ENCODE measurements around the gene OS9.
A peak's percentile ranks its signal among the peaks of the same experiment; 100 is the strongest.

Gene OS9

DNA sequence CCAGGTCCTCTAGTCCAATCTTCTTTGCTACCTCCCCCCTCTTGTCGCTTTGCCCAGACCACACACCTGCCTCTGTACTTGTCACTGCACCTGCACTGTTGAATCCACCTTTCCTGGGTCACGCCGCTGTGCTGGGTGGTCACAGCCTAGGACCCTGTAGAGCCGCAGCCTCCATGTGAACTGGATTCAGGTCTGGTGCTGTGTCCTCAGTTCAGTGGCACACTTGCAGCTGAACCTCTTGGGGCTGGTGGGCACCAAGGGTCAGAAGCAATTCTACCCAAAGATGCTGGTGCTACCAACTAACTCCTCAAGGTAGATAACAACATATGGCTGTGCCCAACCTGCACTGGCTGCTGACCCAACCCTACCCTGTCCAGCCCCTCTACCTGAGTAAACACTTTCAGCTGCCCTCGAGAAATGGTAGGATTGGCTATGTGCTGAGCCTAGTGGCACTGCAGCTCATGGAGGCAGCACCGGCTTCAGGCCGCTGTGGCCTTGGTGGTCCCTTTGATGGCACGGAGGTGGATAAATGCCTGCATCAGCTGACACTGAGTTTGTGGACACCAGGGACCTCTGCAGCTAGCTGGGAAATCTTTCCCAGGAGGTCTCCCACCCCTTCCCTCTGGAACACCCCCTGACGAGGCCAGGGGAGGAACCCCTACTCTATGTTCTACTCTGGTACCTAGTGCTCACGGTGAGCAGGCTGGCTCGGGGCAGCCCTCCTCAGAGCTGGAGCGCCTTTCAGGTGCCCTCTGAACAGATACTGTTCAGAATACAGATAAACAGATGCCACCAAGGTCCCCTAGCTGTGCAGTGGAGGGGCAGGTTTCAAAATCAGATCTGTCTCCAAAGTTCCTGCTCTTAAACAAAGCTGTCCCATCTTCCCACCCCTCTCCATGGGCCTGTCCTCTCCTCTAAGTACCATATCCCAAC lies 30.3 kb downstream of the OS9 start:
- no peak for DNase-seq

DNA sequence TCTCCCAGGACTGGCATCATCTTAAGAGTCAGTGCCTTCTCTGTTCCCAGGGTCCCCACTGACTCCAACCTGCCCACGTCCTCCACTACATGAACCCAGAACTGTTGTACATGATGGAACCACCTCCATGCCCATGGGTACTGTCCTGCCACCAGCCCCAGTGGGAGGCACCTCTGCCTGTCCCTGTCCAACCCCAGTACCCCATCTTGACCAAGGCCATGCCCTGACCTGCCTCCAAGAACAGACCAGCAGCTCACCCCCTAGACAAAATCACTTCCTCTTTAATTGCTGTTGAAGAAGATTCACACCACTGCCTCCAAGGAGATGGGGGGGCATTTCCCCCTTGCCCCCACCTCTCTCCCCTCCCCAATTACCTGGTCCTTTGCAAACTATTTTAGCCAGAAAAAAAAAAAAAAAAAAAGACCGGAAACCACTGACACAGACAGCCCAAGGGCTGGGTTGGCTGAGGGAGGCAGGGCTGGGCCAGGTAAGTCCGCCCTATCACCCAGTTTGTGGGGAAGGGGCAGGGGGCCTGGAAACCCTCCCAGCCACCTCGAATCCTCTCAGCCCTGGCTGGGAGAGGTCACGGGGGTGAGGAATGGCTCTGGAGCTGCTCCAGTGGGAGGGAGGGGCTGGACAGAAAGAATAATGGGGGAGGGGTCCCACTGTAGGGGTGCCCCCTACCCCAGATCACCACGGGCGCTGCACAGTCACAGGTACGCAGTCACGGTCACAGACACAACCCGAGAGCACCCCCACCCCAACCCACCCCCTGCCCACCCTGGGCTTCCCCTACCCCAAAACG lies 31.2 kb downstream of the OS9 start:
- no peak for DNase-seq

DNA sequence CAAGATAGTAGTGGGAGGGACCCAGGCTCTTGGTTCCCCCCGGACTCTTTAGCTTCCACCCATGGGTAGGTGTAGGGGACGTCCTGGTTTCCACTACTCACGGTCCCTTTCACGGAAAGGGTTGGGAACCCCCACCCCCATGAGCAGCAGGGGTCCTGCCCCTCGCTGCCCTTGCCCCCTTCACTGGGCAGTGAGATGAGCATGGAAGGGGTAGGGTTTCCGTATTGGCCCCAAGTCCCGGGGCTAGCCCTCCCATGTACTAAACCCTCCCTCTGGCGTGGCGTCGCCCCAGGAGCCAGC lies 31.9 kb downstream of the OS9 start:
- DNase-seq: no peak

DNA sequence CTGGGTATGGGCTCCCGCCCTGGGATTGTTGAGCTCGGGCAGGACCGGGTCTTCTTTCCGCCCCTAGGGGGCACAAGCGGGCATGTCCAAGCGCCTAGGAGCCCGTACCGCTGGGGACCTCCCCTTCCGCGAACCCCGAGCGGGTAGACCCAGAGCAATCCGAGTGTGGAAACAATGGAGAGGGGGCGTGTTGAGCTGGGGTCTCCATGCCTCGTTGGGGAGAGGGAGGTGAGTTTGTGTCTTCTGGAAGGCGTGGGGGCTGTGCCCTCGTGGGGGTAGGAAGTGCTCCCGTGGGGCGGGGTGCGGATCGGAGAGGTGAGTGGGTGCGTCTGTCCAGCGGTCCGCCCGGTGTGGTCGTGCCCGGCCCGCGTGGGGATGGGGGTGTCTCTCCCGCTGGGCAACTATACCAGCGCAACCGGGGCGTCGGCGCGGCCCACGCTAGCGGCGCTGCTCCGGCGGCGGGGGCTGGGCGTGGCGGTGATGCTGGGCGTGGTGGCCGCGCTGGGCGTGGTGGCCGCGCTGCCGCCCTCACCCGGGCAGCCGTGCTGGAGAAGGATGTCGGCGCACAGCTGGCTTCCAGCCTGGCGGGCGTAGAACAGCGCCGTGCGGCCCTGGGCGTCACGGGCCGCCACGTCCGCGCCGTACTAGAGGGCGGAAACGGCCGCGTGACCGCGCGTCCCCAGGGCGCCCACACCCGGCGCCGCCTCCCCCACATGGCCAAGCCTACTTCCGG lies 32.4 kb downstream of the OS9 start:
- peak; percentile 30 for DNase-seq

DNA sequence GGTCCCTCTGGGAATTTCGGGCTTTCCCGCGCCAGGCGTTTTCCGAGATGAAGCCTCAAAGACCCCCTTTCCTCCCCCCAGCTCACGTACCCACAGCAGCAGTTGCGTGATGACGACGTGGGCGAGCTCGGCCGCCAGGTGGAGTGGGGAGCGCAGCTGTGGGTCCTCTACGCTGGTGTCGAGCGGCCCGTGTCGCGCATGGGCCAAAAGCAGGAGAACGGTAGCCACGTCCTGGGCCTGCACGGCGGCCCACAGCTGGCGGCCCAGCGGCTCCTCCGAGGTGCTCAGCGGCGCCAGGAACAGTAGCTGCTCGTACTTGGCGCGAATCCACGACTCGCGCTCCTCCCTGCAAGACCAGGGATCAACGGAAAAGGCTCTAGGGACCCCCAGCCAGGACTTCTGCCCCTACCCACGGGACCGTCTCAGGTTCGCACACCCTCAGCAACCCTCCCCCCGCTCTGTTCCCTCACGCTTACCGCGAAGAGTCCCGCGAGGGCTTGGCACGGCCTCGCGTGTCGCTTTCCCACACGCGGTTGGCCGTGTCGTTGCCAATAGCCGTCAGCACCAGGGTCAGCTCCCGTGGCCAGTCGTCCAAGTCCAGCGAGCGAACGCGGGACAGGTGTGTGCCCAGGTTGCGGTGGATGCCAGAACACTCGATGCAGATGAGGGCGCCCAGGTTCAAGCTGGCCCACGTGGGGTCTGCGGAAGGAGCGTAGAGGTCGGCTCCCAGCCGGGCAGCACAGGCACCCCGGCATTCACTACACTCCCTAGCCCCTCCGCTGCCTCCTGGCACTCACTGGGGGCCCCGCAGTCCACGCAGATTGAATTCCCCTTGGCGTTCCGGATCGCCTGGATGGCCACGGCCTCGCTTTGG lies 33.2 kb downstream of the OS9 start:
- DNase-seq: no peak

DNA sequence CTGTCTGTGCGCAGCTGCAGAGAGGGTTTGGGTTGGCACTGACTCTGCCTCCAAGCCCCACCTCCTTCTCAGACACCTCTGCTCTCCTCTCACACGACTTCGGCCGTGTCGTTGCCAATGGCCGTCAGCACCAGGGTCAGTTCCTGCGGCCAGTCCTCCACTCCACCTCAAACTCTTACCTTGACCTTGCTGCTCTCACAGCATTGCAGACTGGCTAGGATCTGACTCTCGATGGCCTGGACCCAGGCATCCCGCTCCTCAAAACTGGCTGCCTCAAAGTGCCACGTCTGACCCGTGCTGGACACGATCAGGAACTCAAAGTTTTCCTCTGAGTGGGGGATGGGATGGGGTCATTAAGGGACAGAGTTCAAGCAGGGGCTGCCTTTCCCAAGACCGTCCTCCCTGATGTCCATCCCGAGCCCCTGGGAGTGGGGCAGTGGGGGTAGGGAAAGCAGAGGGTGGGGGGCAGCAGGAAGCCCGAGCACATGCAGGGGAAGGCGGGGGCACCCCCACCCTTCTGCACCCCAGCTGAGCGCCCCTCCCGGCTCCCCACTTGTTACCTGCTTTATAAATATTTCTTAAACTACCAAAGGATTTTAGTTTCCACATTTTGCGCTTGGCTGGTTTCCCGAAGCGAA lies 33.9 kb downstream of the OS9 start:
- DNase-seq: no peak

DNA sequence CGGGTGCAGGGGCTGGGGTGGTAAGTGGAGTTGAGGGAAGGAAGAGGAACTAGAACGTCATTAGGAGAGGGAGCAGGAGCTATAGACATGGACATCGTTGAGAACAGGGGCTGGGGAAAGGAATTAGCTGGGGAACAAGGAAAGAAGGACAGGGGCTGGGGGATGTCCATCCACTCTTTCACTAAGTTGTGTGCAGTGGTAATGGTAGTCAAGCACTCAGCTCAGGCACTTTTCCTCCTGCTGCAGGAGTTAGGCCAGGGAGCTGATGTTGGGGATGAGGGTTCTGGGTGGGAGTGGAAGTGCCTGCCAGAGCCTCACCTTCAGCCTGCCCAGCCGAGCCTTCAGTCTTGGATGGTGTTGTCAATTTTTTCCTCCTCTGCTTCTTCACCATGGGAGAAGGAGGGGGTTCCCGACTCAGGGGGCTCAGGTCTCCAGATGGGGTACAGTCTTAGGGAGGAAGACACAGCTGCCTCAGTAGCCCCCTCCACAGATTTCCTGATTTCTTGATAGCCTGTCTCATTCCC lies 35.5 kb downstream of the OS9 start:
- DNase-seq: no peak

DNA sequence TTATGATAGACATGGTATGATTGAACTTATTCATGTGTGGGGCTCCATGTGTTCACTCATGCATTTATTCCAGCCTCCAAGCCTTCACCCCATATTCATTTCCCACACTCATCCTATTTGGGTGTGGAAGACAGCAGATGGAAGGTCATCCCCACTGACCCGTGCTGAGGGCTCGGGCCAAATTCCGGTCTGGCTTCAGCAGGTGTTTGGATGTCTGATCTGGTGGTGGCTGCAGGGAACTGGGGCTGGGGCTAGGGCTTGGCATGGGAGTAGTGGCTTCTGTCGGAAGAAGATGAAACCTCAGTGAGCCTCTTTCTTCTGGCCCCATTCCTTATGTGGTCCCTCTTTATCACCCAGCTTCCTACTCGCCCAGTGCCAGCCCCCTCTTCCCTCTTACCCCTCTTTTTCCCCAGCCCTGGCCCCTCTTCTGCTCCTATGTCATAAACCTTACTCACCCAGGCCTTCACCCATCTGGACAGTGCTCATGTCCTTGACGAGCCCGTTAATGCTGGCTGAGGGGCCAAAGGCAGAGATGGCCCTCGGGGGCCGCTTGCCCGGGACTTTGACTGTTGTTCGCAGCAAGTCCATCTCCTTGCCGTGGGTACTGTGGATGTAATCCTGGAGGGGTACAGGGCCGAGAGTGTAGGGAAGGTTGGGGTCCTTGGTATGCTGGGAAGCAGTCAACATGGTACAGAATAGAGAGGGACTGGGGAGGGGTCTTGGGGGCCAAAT lies 36.6 kb downstream of the OS9 start:
- no peak for DNase-seq

DNA sequence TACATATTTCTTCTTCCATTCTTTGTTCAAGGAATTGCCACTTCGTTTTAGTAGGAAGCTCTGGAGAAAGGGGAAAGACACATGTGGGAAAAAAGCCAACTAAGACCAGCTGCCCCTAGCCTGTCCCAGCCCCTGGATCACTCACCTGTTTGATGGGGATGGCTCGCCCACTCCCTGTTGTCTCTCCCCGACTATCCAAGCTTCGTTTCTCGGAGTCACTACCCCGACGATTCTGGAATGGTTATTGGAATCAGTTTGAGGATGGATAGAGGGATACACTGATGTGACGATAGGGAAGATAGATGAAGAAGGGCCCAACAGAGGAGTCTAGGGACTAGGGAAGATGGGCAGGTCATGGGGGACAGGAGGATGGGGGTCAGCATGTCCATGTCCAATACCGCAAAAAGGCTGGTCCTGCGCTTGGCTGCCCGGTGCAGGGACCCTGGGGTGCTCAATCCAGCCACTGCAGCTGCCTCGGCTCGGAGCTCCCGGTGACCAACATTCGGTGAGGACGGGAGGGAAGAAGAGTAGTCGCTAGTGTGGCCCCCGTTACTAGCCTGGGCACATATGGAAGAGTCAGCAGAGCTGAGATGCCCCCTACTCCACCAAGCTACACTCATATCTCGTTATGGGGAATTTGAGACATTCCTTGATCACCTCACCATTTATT lies 37.6 kb downstream of the OS9 start:
- no peak for DNase-seq

DNA sequence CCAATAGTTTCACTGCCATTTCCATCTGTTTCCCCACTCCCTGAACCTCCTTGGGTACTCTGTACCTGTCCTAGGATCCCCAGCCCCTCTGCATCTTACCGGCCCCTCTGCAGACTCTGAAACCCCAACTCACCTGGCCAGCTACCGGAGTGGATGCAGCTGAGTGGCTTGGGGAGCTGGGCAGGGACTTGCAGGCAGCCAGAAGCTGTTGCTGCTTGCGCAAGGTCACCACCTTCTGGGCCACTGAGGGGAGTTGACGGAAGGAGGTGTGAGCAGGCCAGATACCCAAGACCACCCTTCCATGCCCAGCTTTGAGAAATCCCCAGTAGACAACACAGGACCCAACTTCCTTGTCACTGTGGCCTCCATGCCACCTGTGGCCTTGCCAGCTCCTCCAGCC lies 38.3 kb downstream of the OS9 start:
- DNase-seq: no peak

DNA sequence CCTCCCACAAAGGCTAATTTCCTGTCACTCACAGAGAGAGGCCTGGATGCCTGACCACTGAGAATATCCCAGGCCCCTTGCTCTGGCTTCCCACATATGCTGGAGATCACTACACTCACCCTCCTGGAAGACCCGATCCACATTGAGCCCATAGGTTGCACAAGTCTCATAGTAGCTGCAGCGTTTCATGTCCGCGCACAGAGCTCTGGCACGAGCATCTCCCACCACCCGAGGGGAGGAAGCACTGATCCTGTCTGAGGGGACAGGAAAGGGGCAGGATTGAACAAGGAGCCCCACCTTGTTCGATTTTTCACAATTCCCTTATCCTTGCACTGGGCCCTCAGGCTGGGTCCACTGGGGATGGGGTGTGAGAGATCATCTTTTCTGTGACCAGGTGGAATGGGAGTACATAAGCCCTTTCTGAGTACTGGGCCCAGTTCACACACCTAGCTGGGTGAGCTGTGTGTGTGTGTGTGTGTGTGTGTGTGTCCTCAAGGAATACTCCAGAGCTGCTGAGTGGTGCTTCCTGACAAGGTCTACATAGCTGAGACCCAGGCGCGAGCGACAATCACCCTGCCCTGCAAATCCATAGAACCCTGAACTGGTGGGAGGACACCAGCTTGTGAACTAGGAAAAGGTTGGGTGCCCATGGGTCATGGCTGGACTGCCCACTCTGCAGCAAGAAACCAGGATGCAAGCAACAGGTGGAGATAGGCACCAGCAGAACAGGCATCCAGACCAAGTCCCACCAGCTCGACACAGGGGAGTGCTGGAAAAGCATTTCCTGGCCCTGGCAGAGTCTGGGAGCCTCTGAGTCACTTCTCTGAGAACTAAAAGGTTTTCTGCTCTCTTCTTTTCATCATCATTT lies 39.0 kb downstream of the OS9 start:
- no peak for DNase-seq

DNA sequence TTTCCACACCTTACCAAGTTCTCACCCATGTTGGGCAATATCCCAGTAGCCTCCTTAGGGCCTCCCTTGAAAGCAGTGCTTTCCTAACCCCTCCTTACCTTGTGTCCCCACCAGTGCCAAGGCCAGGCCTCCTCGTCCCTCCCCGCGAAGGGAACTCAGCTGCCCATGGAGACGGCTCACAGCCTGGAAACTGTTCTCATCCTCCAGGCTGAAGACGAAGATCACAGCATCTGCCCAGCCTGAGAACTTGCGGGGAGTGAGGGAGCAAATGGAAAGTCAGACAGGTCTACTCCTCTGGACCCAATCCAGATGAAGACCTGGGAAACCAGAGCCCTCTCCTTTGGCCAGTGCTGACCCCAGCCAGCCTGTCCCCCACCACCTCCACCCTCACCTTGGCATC lies 40.0 kb downstream of the OS9 start:
- DNase-seq: no peak

DNA sequence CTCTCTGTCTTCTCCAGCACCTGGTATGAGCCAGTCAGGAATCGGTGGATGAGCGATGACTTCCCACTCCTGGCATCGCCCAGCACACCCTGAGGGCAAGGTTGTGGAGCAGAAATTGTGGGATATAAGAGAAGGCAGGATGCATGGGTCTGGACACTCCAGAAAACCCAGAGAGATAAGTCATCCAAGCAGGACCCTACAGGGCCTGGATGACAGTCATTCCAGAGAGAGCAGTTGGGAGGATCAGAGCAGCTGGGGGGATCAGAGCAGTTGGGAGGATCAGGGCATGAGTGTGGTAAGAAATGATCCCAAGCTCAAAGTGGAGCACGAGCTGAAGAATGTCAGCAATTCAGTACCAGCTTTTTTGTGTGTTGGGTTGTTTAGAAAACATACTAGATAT lies 40.7 kb downstream of the OS9 start:
- DNase-seq: no peak

DNA sequence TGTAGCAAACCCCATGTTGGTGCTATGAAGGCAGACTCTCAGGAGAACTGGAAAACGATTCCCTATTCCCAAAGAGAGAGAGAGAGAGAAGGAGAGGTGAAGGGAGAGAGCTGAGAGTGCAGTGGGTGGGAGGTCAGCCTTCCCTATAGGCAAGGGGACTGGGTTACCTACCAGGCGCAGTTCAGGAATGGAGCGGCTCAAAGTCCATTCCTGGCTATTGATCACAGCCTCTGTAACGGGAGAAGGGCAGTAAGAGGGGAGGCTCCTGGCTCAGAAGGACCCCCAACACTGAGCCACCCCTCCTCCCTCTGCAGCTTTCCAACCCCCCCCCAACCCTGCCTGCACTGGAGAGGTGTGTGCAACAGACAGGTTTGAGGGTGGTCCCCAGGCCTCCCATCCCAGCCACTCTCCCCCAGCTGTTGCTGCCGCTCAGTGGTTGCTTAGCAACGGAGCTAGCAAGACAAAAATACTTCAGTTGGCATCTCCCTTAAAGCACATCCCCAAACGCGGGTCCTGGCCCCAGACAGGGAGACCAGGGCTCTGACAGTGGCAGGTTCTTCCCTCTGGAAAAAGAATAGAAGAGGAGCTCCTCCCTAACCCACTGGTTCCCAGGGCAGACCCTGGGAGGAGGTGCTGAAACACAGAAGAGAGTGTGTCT lies 41.4 kb downstream of the OS9 start:
- DNase-seq: no peak

DNA sequence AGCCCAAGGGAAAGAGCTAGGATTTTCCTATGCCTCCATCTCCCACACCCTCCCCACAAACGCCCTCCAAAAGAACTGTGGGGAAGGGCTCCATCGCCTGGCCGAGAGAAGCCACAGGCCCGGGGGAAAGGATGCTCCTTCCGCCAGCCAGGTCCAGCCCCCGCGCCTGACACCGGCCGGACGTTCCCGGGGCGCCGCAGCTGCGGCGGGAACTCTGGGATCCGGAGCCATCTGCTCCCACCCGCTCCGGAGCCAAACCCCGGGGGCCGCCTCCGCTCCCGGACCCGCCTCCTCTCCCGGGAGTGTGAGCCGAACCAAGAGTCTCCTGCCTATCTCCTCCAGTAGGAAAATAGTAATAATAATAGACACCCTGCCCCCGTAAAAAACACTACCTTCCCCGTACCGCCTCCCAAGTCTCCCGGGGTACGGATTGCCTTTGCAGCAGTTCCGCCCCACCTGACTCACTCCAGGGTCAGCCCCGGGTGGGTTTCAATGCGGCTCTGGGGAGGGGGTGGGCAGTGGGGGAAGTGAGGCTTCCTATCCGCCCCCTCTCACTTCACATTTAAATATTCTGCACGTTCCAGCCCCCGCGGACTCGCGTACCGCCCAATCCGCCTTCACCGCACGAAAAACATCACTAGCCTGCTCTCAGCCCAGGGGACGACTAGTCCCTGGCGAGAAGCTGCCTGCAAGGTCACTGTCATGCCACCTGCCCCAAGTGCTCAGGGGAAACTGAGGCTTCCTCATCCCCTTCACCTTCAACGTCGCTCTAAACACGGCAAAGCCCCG lies 42.2 kb downstream of the OS9 start:
- no peak for DNase-seq

DNA sequence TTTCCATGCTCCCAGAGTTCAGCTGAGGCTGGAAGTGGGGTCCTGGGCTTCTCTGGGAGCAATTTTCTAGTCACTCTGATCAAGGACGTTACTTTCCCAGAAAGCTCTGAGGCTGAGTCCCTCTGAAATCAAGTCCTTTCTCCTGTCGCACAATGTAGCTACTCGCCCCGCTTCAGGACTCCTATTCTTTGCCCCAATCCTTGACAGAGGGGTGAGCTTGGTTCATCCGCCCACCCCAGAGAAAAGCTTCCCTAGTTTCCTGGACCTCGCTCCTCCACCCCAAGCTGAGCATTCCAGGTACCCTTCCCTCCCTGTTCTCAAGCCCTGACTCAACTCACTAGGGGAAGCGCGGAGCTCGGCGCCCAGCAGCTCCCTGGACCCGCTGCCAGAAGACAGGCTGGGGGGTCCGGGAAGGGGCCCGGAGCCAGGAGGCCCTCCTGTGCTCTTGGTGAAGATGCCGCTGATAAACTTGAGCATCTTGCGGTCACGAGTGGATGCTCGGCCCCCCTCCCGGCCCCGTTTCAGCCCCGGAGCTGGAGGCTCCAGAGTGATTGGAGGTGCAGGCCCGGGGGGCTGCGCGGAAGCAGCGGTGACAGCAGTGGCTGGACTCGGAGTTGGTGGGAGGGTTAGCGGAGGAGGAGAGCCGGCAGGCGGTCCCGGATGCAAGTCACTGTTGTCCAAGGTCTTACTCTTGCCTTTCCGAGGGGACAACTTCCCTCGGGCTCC lies 43.0 kb downstream of the OS9 start:
- DNase-seq: no peak

All from suppressor macrophage treated with lipopolysaccharide for 4 hours (primary cell).